BE2C (cell line): ENCODE results near the gene SNX17.
A peak's percentile ranks its signal among the peaks of the same experiment; 100 is the strongest.

ENCODE experiments used
- DNase-seq: peaks from one replicate; pipeline ENCODE4 v3.0.0-alpha.2; 2020
- H3K27me3 ChIP-seq: fragments of 250-450 bp; sonication (Bioruptor Pico); 2 replicates; pipeline ENCODE4 v1.5.1; 2020; ENCODE audit warnings: mild to moderate bottlenecking
- H3K36me3 ChIP-seq: fragments of 250-450 bp; sonication (Bioruptor Pico); 2 replicates; pipeline ENCODE4 v1.5.1; 2020; ENCODE audit warnings: mild to moderate bottlenecking
- H3K4me1 ChIP-seq: fragments of 250-450 bp; sonication (Bioruptor Pico); 2 replicates; pipeline ENCODE4 v1.5.1; 2020
- H3K4me3 ChIP-seq: 2 replicates; pipeline ENCODE4 v1.5.1; 2011; ENCODE audit warnings: low read depth, low read length
- H3K9me3 ChIP-seq: fragments of 250-450 bp; sonication (Bioruptor Pico); 2 replicates; pipeline ENCODE4 v1.5.1; 2020
- TF ChIP-seq, protein P1 (sequence below): IDR thresholded peaks from 2 replicates; pipeline ENCODE4 v1.5.1; 2012; ENCODE audit warnings: mild to moderate bottlenecking, low read depth, low read length

SNX17 gene

DNA sequence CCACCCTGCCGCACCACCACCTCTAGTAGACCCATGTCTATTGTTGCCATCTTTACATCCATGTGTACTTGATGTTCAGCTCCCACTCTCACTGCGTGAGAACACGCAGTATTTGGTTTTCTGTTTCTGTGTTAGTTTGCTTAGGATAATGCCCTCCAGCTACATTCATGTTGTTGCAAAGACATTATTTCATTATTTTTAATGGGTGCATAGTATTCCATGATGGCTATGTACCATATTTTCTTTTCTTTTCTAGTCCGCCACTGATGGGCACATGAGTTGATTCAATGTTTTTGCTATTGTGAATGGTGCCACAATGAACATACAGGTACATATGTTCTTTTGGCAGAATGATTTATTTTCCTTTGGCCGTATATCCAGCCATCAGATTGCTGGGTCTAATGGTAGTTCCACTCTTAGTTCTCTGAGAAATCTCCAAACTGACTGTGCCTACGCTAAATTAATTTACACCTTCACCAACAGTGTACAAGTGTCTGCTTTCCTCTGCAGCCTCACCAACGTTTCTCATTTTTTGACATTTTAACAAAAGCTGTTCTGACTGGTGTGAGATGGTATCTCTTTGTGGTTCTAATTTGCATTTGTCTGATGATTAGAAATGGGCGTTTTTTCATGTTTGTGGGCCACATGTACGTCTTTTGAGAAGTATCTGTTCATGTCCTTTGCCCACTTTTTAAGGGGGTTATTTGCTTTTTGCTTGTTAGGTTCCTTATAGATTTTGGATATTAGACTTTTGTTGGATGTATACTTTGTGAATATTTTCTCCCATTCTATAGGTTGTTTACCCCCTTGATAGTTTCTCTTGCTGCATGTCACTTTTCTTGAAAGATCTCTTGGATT lies 20.6 kb downstream of the SNX17 start:
- no peak overlapping the region for H3K4me3 ChIP-seq
- no peaks in the 10 kb centered on the region for H3K9me3 ChIP-seq
- H3K27me3 ChIP-seq, result no peaks in the 10 kb centered on the region
- no peak for DNase-seq
- TF ChIP-seq, protein P1, sequence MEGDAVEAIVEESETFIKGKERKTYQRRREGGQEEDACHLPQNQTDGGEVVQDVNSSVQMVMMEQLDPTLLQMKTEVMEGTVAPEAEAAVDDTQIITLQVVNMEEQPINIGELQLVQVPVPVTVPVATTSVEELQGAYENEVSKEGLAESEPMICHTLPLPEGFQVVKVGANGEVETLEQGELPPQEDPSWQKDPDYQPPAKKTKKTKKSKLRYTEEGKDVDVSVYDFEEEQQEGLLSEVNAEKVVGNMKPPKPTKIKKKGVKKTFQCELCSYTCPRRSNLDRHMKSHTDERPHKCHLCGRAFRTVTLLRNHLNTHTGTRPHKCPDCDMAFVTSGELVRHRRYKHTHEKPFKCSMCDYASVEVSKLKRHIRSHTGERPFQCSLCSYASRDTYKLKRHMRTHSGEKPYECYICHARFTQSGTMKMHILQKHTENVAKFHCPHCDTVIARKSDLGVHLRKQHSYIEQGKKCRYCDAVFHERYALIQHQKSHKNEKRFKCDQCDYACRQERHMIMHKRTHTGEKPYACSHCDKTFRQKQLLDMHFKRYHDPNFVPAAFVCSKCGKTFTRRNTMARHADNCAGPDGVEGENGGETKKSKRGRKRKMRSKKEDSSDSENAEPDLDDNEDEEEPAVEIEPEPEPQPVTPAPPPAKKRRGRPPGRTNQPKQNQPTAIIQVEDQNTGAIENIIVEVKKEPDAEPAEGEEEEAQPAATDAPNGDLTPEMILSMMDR, result no peak
- peaks cover 30% of the 10 kb centered on the region for H3K36me3 ChIP-seq
- no peaks in the 10 kb centered on the region for H3K4me1 ChIP-seq

DNA sequence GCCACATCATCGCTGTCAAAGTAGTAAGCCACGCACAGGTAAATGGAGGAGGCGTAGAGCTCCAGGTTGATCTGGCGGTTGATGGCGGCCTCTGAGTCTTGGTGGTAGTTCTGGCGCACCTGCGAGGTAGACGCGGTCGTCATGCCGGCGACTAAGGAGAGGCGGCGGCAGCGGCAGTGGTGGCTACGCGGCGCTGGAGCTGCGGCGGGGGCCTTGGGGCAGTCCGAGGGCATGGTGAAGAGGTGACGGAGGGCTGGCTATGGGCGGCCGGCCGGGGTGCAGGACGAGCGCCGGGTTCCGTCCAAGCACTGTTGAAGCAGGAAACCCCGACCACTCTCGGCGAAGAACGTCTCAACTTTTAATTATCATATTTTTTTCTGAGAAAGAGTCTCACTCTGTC lies 22.8 kb downstream of the SNX17 start:
- TF ChIP-seq, protein P1, result no peak
- Histone ChIP-seq H3K4me1 (no peaks in the 10 kb centered on the region), H3K36me3 (peaks cover 24% of the 10 kb centered on the region), H3K27me3 (no peaks in the 10 kb centered on the region), H3K4me3 (no peak overlapping the region), H3K9me3 (no peaks in the 10 kb centered on the region)
- no peak for DNase-seq

DNA sequence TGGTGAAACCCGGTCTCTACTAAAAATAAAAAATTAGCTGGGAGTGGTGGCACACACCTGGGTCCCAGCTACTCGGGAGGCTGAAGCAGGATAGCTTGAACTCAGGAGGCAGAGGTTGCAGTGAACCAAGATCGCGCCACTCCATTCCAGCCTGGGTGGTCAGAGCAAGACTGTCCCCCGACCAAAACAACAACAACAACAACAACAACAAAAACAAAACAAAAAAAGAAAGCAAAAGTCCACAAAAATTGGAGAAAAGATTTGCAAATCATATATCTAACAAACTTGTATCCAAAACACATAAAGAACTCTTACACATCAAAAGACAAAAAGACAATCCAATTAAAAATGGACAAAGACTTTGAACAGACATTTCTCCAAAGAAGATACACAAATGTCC lies 28.5 kb downstream of the SNX17 start:
- peaks cover 23% of the 10 kb centered on the region for H3K36me3 ChIP-seq

DNA sequence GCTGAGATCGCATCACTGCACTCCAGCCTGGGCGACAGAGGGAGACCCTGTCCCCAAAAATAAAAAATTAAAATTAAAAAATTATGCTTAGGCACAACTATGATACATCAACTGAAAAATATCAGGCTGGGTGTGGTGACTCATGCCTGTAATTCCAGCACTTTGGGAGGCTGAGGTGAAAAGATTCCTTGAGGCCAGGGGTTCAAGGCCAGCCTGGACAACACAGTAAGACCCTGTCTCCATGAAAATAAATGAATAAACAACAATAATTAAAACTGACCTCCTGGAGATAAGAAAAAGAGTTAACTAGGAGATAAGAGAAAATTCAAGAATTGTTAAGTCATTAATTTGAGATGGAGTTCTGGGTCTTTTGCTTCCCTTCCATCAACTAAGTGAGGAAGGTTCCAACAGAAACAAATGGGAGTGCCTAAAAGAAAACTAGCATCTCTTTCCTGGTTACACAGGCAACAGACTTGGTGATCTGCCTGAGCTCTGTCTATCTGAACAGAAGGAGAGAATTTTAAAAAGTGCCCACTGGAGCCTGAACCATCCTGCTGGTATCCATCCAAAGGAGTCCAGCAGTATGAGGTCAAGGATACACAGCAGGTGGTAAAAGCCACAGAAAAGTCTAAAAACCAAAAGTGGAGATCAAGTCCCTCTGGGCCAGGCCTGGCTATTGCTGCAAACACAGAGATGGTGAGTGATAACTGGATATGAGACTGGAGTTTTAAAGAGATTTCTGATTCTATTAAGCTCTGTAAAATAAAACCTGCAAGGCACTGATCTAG lies 30.1 kb downstream of the SNX17 start:
- Histone ChIP-seq H3K36me3 (peaks cover 23% of the 10 kb centered on the region), H3K4me3 (no peak overlapping the region), H3K9me3 (no peaks in the 10 kb centered on the region), H3K27me3 (no peaks in the 10 kb centered on the region), H3K4me1 (no peaks in the 10 kb centered on the region)
- TF ChIP-seq, protein P1, result no peak
- no peak for DNase-seq

More for the DNA sequence above, 28.5 kb downstream of the SNX17 start:
- DNase-seq, result no peak
- Histone ChIP-seq H3K4me3 (no peak overlapping the region), H3K4me1 (no peaks in the 10 kb centered on the region), H3K9me3 (no peaks in the 10 kb centered on the region), H3K27me3 (no peaks in the 10 kb centered on the region)
- TF ChIP-seq, protein P1, result no peak

DNA sequence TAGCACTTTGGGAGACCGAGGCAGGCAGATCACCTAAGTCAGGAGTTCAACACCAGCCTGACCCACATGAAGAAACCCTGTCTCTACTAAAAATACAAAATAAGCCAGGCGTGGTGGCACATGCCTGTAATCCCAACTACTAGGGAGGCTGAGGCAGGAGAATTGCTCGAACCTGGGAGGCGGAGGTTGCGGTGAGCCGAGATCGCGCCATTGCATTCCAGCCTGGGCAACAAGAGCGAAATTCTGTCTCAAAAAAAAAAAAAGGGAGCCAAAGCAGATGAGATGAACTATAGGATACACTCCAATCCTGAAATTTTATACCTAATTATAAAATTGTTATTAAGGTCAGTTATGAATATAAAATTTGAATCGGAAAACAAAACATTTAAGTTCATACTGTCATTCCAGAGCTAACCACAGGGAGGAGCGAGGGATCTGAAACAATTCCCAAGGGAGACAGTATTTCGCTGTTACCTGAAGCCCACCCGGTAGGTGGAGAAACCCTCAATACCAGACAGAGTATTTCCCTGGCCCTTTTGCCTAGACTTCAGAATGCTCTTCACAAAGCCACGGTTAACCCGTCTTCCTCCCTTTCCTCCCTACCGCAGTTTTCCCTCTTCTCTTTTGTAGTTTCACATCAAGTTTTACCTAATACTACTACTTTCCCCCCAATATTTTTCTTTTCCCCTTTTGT lies 37.5 kb downstream of the SNX17 start:
- H3K36me3 ChIP-seq, result peaks cover 13% of the 10 kb centered on the region
- H3K4me3 ChIP-seq, result peak overlapping the region; percentile 97
- no peaks in the 10 kb centered on the region for H3K9me3 ChIP-seq
- H3K27me3 ChIP-seq, result no peaks in the 10 kb centered on the region; the same call in 1 of the 2 replicates
- H3K4me1 ChIP-seq, result 0 out of 2 replicates have a peak, but pooled peaks cover 3% of the 10 kb centered on the region
- TF ChIP-seq, protein P1, result peak; percentile 81
- DNase-seq, result peak; percentile 51
